Stimulated activated CD4-positive, alpha-beta T cell treated with anti-CD3 and anti-CD28 coated beads, Interleukin-12 subunit alpha, Interleukin-12 subunit beta, amount 100 ng/mL, for 4 hours (primary cell): ENCODE measurements around the gene FRK.

Source experiments
- DNase-seq: peaks from one replicate; pipeline ENCODE4 v3.0.0-alpha.2; 2020

The FRK gene

DNA sequence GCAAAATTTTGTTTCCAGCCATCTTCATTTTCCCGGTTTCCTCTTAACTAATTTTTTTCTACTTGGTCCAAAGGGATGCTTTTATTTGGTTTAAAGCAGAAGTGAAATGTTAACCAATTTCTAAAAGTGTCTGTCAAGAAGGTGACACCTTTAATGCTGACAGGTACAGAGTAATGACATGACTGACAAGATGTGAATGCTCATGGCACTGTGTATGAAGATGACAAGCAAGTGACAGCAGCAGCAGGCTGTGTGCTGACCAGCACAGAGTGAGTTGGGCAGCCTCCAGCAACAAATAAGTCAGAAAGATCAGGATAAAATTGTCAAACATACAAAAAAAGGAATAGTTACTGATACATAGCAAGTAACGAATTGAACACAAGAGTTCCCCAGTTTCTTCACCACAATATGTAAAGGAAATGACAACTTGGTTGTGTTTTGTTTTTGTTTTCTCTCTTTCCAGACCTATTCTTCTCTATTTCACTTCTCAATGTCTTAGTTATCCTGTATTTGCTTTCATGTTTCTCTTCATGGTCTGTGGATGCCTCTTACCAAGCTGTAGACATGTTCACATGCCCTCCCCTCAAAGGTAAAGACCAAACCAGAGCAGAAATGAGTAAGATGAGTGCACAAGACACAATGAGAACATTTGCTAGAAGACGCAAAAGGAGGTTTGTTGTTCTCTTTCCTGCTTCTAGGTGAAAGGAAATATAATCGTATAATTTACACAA, 174.9 kb downstream of the FRK start:
- DNase-seq: no peak

DNA sequence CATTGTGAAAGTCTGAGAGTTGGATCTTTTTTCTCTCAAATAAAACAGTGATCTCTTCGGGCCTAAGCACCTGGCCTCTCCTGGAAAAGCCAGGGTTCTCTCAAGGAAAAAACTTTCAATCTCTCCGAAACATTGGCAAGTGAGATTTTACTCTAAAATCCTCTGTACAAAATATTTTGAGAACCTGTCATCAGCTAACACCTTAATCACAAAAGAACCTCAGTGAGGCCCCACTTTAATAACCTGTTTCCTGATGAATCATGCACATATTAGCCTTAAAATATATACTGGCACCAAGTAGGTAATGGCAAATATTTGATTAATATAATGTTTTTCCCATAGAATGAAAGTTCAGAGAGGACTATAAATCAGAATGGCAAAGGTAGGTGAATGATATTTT, 177.9 kb downstream of the FRK start:
- DNase-seq: no peak

DNA sequence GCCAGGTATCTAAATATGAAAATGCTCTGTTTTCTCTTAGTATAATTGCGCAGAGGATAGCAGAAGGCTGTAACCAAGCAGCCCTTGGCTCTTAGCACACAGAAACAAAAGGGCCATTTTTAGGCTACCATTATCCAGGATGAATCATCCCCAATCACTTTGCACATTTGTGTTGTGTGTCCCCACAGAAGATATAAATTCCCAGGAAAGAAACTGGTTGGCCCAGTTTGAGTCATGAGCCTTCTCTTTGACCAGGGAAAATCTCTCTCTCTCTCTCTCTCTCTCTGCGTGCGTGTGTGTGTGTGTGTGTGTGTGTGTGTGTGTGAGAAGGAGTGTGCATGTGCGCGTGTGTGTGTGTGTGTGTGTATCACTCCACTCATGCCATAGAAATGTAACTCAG, 178.5 kb downstream of the FRK start:
- no peak for DNase-seq
